Hypothalamus (tissue), 51 donors: ENCODE results near the gene TSPAN10.

Experiments used
- DNase-seq, 51 donors: peaks; one replicate each; lab custom pipeline; 2025; lab: John Stamatoyannopoulos, UW

TSPAN10 gene

DNA sequence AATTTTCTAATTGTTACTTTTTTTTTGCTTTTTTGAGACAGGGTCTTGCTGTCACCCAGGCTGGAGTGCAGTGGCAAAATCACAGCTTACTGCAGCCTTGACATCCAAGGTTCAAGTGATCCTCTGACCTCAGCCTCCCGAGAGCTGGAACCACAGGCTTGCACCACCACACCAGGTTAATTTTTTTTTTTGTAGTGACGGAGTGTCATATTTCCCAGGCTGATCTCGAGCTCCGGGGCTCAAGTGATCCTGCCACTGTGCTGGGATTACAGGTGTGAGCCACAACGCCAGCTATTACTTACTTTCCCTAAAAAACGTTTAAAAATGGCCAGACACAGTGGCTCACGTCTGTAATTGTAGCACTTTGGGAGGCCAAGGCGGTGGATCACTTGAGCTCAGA is 6.7 kb upstream of the TSPAN10 start:
- DNase-seq = no peak

DNA sequence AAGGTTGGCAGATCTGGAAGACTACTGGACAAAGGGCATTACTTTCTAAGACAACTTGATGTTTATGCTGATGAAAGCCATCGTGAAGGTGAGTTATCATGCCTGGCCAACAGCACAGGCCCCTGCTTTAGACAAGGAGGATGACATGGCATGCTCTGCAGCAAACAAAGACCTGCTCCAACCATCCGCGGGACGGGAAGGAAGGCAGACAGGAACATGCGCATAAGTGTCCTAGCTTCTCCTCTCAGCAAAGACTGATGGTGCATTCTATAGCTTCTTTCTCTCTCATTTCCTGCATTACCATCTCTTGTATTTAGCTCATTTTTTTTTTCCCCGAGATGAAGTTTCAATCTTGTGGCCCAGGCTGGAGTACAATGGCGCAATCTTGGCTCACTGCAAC is 5.5 kb upstream of the TSPAN10 start:
- DNase-seq = no peak

- no peak for DNase-seq
Observed at GRCh38 chr17:81635431-81635830, 1.6 kb upstream of the TSPAN10 start.

- DNase-seq = no peak
Observed at GRCh38 chr17:81635973-81636504, 957 bp upstream of the TSPAN10 start.

- no peak for DNase-seq
Observed at GRCh38 chr17:81638683-81639082, 1.7 kb downstream of the TSPAN10 start.

GRCh38 chr17:81640011-81640410 is 3.0 kb downstream of the TSPAN10 start:
- DNase-seq = no peak

GRCh38 chr17:81641825-81642489 is 5.0 kb downstream of the TSPAN10 start:
- DNase-seq = no peak

GRCh38 chr17:81644496-81644895 is 7.5 kb downstream of the TSPAN10 start:
- DNase-seq = no peak

GRCh38 chr17:81644976-81645952 is 8.3 kb downstream of the TSPAN10 start:
- no peak for DNase-seq

- DNase-seq = no peak
Observed at GRCh38 chr17:81646869-81647600, 10.0 kb downstream of the TSPAN10 start.

GRCh38 chr17:81647640-81648012 is 10.6 kb downstream of the TSPAN10 start:
- no peak for DNase-seq

- no peak for DNase-seq
Observed at GRCh38 chr17:81648013-81648706, 11.2 kb downstream of the TSPAN10 start.

DNA sequence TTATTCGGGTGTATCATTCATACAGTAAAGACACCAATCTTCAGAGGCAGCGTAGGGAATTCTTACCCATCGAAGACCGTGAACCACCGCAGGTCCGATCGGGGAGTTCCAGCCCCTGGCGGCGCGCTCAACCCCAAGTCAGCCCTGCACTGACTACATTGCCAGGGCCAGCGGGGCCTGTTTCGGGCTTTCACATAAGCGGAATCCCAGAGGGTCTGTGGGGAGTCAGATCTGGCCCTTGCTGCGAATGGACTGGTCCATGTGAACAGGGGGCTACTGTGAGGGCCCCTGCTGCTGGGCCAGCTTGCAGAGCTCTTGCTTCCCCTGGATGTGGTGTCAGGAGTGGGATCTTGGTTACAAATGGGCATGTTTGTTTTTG is 11.7 kb downstream of the TSPAN10 start:
- DNase-seq = no peak

- DNase-seq = no peak
Observed at GRCh38 chr17:81650951-81651350, 14.0 kb downstream of the TSPAN10 start.

GRCh38 chr17:81651692-81652091 is 14.7 kb downstream of the TSPAN10 start:
- no peak for DNase-seq

- no peak for DNase-seq
Observed at GRCh38 chr17:81652906-81653771, 16.1 kb downstream of the TSPAN10 start.

DNA sequence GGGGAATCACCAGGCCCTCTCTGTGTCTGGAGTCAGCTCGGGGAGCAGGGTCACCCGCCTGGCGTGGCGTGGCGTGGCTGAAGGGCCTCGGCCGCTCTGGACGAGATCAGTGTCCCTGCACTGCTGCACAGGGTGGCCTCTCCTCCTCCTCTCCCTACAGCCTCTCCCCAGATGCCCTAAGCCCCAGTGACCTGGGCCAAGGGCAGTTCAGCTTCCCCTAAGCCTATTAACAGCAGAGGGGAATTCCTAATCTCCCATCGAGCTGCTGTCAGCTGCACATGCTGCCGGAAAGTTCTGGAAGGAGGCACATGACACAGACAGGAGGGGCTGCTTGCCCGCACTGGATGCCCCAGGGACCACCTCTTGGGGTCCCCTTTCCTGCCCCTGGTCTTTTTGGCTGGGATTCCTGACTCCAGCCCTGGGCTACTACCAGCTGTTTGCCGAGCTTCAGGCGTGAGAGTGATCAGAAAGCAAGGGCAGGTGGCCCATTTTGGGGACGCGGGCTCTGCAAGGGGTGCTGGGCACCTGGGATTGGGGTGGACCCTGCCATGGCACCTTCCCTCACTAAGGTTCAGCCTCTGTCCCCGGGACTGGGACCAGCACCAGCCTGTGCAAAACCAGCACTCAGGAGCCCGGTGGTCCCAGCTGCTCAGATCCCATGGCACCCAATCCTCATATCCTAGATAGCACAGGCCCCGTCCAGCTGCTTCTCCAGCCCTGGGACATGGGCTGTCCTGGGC is 18.6 kb downstream of the TSPAN10 start:
- DNase-seq = no peak

DNA sequence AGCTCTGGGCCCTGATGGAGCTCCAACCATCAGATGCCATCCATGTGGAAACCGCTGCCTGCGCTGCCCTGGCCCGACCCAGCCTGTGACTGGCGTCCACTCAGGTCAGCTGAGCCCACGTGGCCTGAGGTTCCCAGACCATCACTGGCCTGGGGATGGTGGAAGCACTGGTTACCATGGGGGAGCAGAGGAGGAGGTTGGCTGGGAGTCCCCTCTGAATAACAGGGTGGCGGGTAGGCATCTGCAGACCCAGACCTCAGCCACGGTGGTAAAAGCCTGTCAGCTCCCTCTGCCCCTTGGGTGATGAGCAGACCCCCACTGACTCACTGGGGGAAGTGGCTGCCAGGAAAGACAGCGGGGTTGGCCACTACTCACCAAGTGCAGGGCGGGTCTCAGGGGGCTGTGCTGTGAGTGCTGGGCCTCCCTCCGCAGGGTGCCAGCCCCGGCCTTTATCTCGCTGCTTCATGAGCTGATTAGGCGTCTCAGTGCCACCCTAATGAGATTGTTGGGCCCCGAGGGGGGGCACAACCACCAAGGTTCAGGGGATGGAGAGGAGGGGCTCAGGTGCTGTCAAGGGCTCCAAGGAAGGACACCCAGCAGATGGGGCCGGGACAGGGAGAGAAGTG is 19.2 kb downstream of the TSPAN10 start, which contains the start of gene PDE6G:
Gene PDE6G, minus strand, starts transcription at position 425 of the 626 bp plus-strand sequence. CDS start 3,237 bp downstream, outside the sequence.
- no peak for DNase-seq
